Activated CD4-positive, alpha-beta T cell treated with anti-CD3 and anti-CD28 coated beads, Interleukin-2, amount 50 U/mL, for 24 hours (primary cell): ENCODE measurements around the gene PLAGL2.

Source experiments
- DNase-seq, 2 donors: peaks; one replicate each; pipeline ENCODE4 v3.0.0-alpha.2; 2020; ENCODE audit warnings: low read depth in 1 of 2, low spot score in 1 of 2

PLAGL2 gene

GRCh38 chr20:32152421-32153155 is 55.0 kb downstream of the PLAGL2 start:
- DNase-seq: no peak

- DNase-seq: no peak
Observed at GRCh38 chr20:32150291-32150848, 57.2 kb downstream of the PLAGL2 start.

GRCh38 chr20:32149566-32150170 is 57.9 kb downstream of the PLAGL2 start:
- DNase-seq: no peak

- no peak for DNase-seq
Observed at GRCh38 chr20:32144898-32145662, 62.5 kb downstream of the PLAGL2 start.

- no peak for DNase-seq
Observed at GRCh38 chr20:32142991-32143390, 64.6 kb downstream of the PLAGL2 start.
